Esophagus squamous epithelium (tissue), 5 donors: ENCODE results near the gene BUD23. TPM values are rescaled to one million over a fixed set of nuclear protein-coding genes. Genes with fewer than 3 reads are reported as not detected.

ENCODE experiments used
- DNase-seq: peaks from one replicate; lab custom pipeline; 2025; lab: John Stamatoyannopoulos, UW
- H3K27ac ChIP-seq, 4 donors: fragments of 200-600 bp; sonication (generic); one replicate each; pipeline ENCODE4 v1.5.1; 2016 to 2019; ENCODE audit warnings: mild to moderate bottlenecking in 1 of 4
- H3K27me3 ChIP-seq, 4 donors: fragments of 200-600 bp; sonication (generic); 1 replicate in 3 of 4; 2 replicates in 1 of 4; pipeline versions ENCODE4 v1.5.1 to v1.6.0; 2017 to 2021; ENCODE audit warnings: antibody characterized with exemption in 1 of 4
- H3K36me3 ChIP-seq, 3 donors: fragments of 200-600 bp; sonication (generic); one replicate each; pipeline ENCODE4 v1.5.1; 2016 to 2019
- H3K4me1 ChIP-seq, 3 donors: fragments of 200-600 bp; sonication (generic); one replicate each; pipeline ENCODE4 v1.5.1; 2017 to 2019
- H3K4me3 ChIP-seq, 4 donors: fragments of 200-600 bp; sonication (generic); 1 replicate in 3 of 4; 2 replicates in 1 of 4; pipeline ENCODE4 v1.5.1; 2016 to 2019; ENCODE audit warnings: mild to moderate bottlenecking in 2 of 4, moderate library complexity in 1 of 4
- H3K9me3 ChIP-seq, 3 donors: fragments of 200-600 bp; sonication (generic); one replicate each; pipeline ENCODE4 v1.5.1; 2016 to 2019
- CTCF ChIP-seq, 6 experiments: fragments of 450-650 bp in 4 of 6; fragments of 200-600 bp in 2 of 6; sonication (generic) in 2 of 6; IDR thresholded peaks; one replicate each; pipeline ENCODE4 v1.5.1; 2016 to 2019; ENCODE audit warnings: antibody characterized with exemption in 6 of 6, mild to moderate bottlenecking in 4 of 6, moderate library complexity in 4 of 6
- POLR2A ChIP-seq, 4 donors: fragments of 450-650 bp; IDR thresholded peaks; one replicate each; pipeline ENCODE4 v1.6.1; 2017; ENCODE audit warnings: antibody characterized with exemption in 4 of 4, mild to moderate bottlenecking in 4 of 4, moderate library complexity in 3 of 4
- WGBS, 2 donors: methylation state at CpG; one replicate each; pipeline ENCODE4 v1.1.5; 2018; 5-methylcytosine and 5-hydroxymethylcytosine counted together
- intact Hi-C: fragments of 100-400 bp; cut with DNase I; formaldehyde crosslinking; loops from one replicate; pipeline ENCODE4 v1.15.0; 2022
- small RNA-seq, 4 donors: library from RNA; depleted of rRNA; stranded (forward); fragments of <200 nt; gene quantifications; one replicate each; pipeline ENCODE3, GENCODE V24; 2016
- total RNA-seq, 4 donors: library from RNA; depleted of rRNA; stranded (reverse); fragments of >200 nt; gene quantifications; one replicate each; pipeline ENCODE4 v1.1.0, GENCODE V29; 2016
- donor health status: DM: yes; HTN: yes; CAD: no.

BUD23 gene
- total RNA-seq, 4 donors from 2014 or later = 24.9 to 44.7 (median 42.6) TPM

DNA sequence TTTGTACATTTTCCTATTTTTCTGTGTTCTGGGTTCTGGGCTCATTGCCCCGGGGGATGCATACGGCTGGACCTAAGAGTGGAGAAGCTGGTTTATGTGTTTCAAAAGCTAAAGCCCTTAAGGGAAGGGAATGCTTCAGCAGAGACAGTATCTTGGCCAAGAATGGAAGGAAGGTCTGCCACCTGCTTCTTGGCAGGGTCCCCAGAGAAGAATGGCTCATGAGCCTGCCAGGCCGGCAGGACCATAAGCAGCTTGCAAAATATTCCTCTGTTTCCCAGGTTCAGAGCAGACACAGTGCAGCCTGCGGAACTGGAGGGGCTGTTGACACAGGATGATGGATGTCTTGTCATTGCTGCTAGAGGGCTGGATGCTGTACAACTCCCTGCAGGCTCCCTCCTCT is 63.0 kb downstream of the BUD23 start:
- DNase-seq = no peak
- H3K4me3 ChIP-seq = no peak overlapping the region
- WGBS, 2 donors = 24 to 31% methylated on average over 4 of the region's 4 CpGs
- no peaks in the 10 kb centered on the region for H3K36me3 ChIP-seq
- peaks cover 11 to 49% (median 23%) of the 10 kb centered on the region in 3 donors for H3K4me1 ChIP-seq
- no peak for TF ChIP-seq CTCF (IDR thresholded peaks at IDR 0.05)
- no peak for TF ChIP-seq POLR2A (IDR thresholded peaks at IDR 0.05)
- peak overlapping the region in 2 of 4 donors; percentile 15 to 73 for H3K27ac ChIP-seq
- intact Hi-C loops = no loop called here
- H3K9me3 ChIP-seq = no peaks in the 10 kb centered on the region
- no peaks in the 10 kb centered on the region for H3K27me3 ChIP-seq

Small RNAs within 50 kb of the gene (small RNA-seq; reads per million reads assigned to genes)
- gene MIR4284 = 0 reads per million in 4 donors
- 0 reads per million in 4 donors for gene RN7SL265P

Other genes starting within 250 kb of the BUD23 start
- 1 to 10 TPM in 1 of 4 donors, under 1 TPM in 2, not detected in 1; 0.09 to 1.3 (median 0.61) TPM for gene FZD9, start 249.8 kb upstream of the BUD23 start, total RNA-seq
- gene BAZ1B, start 161.3 kb upstream of the BUD23 start, total RNA-seq = 10 to 100 TPM; 18.8 to 40.4 (median 27.4) TPM
- 10 to 100 TPM; 39.8 to 55.3 (median 43.0) TPM for gene BCL7B, start 125.9 kb upstream of the BUD23 start, total RNA-seq
- gene TBL2, start 105.0 kb upstream of the BUD23 start, total RNA-seq = 10 to 100 TPM; 18.1 to 34.8 (median 26.7) TPM
- 10 to 100 TPM in 1 of 4 donors, 1 to 10 TPM in 2, under 1 TPM in 1; 0.53 to 13.5 (median 2.9) TPM for gene MLXIPL, start 59.1 kb upstream of the BUD23 start, total RNA-seq
- gene VPS37D, start 15.8 kb upstream of the BUD23 start, total RNA-seq = 1 to 10 TPM in 1 of 4 donors, under 1 TPM in 1, not detected in 2; 0.97 to 1.3 TPM
- 1 to 10 TPM; 2.7 to 5.7 (median 4.8) TPM for gene DNAJC30, start 144 bp upstream of the BUD23 start, total RNA-seq
- 1 to 10 TPM in 3 of 4 donors, under 1 TPM in 1; 0.94 to 4.0 (median 1.8) TPM for gene STX1A, start 36.1 kb downstream of the BUD23 start, total RNA-seq
- gene ABHD11, start 55.2 kb downstream of the BUD23 start, total RNA-seq = 10 to 100 TPM in 3 of 4 donors, 1 to 10 TPM in 1; 8.3 to 22.6 (median 19.3) TPM
- gene CLDN3, start 86.7 kb downstream of the BUD23 start, total RNA-seq = 1 to 10 TPM in 1 of 4 donors, not detected in 3; 1.3 TPM
- 100 to 1,000 TPM in 3 of 4 donors, 10 to 100 TPM in 1; 99.4 to 436 (median 200) TPM for gene CLDN4, start 147.4 kb downstream of the BUD23 start, total RNA-seq
- 1 to 10 TPM in 1 of 4 donors, under 1 TPM in 1, not detected in 2; 0.34 to 4.4 TPM for gene METTL27, start 158.9 kb downstream of the BUD23 start, total RNA-seq
- not detected for gene TMEM270, start 177.6 kb downstream of the BUD23 start, total RNA-seq